Measurements from ENCODE around the gene MBL2.

DNA sequence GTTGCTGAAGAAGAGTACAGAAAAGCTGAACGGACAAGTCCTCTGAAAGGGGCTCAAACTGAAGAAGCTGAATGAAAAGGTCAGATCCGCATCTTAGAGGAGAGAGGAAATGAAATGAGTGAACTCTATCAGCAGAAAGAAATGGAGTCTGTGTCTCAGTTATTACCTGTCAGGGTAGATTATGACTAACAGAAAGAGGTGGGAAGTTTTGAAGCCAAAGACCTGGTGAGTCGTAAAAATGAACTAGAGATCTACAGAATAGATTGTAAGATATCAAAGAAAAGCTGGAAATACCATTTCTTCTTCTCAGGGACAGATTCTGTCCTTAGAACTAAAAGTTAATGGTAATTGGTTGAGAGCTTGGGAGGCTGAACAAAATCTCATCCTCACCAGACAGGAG is 11.1 kb upstream of the MBL2 start:
- TF ChIP-seq, protein P1, sequence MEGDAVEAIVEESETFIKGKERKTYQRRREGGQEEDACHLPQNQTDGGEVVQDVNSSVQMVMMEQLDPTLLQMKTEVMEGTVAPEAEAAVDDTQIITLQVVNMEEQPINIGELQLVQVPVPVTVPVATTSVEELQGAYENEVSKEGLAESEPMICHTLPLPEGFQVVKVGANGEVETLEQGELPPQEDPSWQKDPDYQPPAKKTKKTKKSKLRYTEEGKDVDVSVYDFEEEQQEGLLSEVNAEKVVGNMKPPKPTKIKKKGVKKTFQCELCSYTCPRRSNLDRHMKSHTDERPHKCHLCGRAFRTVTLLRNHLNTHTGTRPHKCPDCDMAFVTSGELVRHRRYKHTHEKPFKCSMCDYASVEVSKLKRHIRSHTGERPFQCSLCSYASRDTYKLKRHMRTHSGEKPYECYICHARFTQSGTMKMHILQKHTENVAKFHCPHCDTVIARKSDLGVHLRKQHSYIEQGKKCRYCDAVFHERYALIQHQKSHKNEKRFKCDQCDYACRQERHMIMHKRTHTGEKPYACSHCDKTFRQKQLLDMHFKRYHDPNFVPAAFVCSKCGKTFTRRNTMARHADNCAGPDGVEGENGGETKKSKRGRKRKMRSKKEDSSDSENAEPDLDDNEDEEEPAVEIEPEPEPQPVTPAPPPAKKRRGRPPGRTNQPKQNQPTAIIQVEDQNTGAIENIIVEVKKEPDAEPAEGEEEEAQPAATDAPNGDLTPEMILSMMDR (IDR thresholded peaks at IDR 0.05), result no peak
- no peak for TF ChIP-seq EP300 (IDR thresholded peaks at IDR 0.05)

Data from sigmoid colon (tissue), 4 donors.